ENCODE data around the gene EIF4E.

EIF4E gene

DNA sequence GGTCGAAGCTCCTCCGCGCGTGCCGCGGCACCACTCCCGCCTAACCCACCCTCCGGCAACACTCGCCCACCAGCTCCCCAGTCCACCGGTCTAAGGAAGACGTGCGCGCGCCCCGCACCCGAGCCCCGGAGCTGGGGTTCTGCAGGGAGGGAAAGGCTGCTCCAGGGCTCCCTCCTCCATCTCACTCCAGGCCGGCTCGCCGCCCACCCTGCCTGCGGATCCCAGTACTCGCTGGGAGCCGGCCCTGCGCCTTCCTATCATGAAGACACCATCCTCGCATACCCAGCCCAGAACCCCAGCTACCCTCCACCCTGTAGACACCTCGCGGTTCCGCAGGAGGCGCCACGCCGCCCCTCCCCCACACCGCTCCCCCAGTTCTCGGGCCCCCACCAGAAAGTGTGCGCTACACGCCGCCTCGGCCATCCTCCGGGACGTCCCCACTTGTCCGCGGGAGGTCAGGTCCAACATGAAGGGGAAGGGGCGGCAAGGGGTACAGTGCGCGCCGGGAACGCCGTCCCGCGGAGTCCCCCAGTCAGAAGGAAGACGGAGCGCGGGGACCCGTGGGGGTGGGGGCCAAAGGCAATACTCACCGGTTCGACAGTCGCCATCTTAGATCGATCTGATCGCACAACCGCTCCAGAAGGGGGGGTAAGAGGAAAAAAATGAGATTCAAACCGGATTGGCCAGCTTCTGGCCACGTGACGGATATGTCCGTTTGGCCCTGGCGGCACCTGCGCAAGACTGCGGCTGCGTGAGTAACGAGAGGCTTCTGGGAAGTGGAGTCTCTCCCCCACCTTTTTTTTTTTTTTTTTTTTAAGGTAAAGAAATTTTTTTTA is at the start of gene EIF4E:
TSS of gene EIF4E (minus strand) at position 629 of the 836 bp plus-strand sequence. CDS start at position 608, 21 bp downstream.
- Mint-ChIP-seq H3K4me1 (peaks cover 51% of the 10 kb centered on the region), H3K4me3 (peak within 1 kb of the TSS; percentile 96)

GRCh38 chr4:98977557-98977956 is 48.6 kb upstream of the EIF4E start:
- Mint-ChIP-seq H3K4me3 (no peak overlapping the region), H3K27ac (no peak overlapping the region), H3K4me1 (no peaks in the 10 kb centered on the region), H3K27me3 (no peaks in the 10 kb centered on the region), H3K36me3 (no peaks in the 10 kb centered on the region), H3K9me3 (no peaks in the 10 kb centered on the region)
- ATAC-seq = no peak

More for the DNA sequence above, at the start of gene EIF4E:
- Mint-ChIP-seq H3K27me3 (no peaks in the 10 kb centered on the region), H3K9me3 (peaks cover 3% of the 10 kb centered on the region), H3K27ac (peak within 1 kb of the TSS; percentile 94), H3K36me3 (peaks cover 12% of the 10 kb centered on the region)
- peak; percentile 91 for ATAC-seq

- no peaks in the 10 kb centered on the region for H3K4me1 Mint-ChIP-seq
- H3K4me3 Mint-ChIP-seq = no peak overlapping the region
- H3K27ac Mint-ChIP-seq = no peak overlapping the region
- no peaks in the 10 kb centered on the region for H3K36me3 Mint-ChIP-seq
- ATAC-seq = no peak
- no peaks in the 10 kb centered on the region for H3K27me3 Mint-ChIP-seq
- no peaks in the 10 kb centered on the region for H3K9me3 Mint-ChIP-seq
Measured at GRCh38 chr4:98976716-98977115, 47.8 kb upstream of the EIF4E start.

DNA sequence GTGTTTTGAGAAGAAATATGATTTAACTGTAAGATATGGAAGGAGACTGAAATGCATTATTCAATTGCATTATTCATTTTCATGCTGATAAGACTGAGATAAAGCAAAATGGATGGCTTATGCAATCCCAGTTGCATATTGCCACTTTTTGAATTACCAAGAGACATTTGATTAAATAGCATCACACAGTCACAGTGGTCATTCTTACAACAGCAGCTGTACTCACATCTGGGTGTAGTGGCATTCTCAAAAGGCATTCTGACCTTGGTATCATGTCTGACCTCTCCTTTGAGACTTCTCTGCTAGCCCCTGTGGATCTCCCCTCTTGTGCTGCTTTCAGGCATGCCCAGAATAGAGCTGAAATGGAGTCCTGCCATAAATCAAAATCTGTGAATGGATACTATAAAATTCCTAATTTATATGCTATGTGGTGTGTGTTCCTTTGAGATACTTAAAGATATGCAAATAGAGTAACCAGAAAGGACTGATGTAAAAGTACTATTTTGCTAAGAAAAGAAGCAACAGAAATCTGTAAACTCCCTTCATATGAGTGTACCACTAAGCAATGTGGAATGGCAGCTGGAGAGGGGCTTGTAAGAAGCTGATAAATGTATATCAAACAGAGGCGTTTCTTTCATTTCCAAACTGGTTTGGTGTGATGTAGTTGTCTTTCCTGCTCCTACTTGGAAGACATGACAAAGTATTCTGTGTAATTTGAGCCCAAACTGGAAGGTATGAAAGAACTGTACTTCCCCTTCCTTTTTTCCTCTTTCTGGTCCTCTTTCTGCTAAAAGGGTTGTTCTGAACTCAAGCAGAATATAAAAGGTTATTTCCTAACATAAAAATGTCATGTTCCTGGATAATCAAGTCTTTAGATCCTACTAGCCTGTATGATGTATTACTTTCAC is 41.2 kb upstream of the EIF4E start:
- Mint-ChIP-seq H3K9me3 (no peaks in the 10 kb centered on the region), H3K27ac (no peak overlapping the region), H3K27me3 (no peaks in the 10 kb centered on the region), H3K36me3 (peaks cover under 1% of the 10 kb centered on the region), H3K4me3 (no peak overlapping the region), H3K4me1 (peaks cover 10% of the 10 kb centered on the region)
- ATAC-seq = peak; percentile 27

- ATAC-seq = no peak
- peaks cover 10% of the 10 kb centered on the region for H3K4me1 Mint-ChIP-seq
- peaks cover 6% of the 10 kb centered on the region for H3K36me3 Mint-ChIP-seq
- H3K27me3 Mint-ChIP-seq = no peaks in the 10 kb centered on the region
- peaks cover 4% of the 10 kb centered on the region for H3K9me3 Mint-ChIP-seq
- no peak overlapping the region for H3K4me3 Mint-ChIP-seq
- H3K27ac Mint-ChIP-seq = no peak overlapping the region
Measured at GRCh38 chr4:98967786-98968329, 38.9 kb upstream of the EIF4E start.

- H3K27me3 Mint-ChIP-seq = no peaks in the 10 kb centered on the region
- H3K36me3 Mint-ChIP-seq = peaks cover 6% of the 10 kb centered on the region
- H3K27ac Mint-ChIP-seq = no peak overlapping the region
- H3K4me3 Mint-ChIP-seq = no peak overlapping the region
- no peak for ATAC-seq
- H3K9me3 Mint-ChIP-seq = peaks cover 4% of the 10 kb centered on the region
- H3K4me1 Mint-ChIP-seq = peaks cover 10% of the 10 kb centered on the region
Measured at GRCh38 chr4:98966926-98967325, 38.0 kb upstream of the EIF4E start.

- H3K4me3 Mint-ChIP-seq = no peak overlapping the region
Measured at GRCh38 chr4:98963538-98964433, 34.9 kb upstream of the EIF4E start.

DNA sequence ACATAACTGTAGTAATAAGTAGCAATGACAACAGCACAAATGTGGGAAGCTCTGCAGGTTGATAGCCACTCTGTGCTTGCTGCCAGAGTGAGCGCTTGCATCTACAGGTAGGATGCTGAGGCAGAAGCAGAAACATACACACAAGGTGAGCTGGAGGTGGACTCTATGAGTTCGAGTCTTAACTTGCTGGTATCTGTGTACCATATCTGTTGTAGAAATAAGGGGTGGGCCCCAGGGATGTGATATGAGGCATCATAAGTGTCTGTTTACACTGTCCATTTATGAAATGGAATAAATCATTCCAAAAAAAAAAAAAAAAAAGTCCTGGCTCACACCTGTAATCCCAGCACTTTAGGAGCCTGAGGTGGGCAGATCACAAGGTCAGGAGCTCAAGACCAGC is 32.8 kb upstream of the EIF4E start:
- H3K9me3 Mint-ChIP-seq = peaks cover 4% of the 10 kb centered on the region
- H3K27ac Mint-ChIP-seq = no peak overlapping the region
- peaks cover 6% of the 10 kb centered on the region for H3K36me3 Mint-ChIP-seq
- no peak for ATAC-seq
- no peak overlapping the region for H3K4me3 Mint-ChIP-seq
- no peaks in the 10 kb centered on the region for H3K4me1 Mint-ChIP-seq
- H3K27me3 Mint-ChIP-seq = peaks cover 9% of the 10 kb centered on the region

More at GRCh38 chr4:98963538-98964433, 34.9 kb upstream of the EIF4E start:
- peaks cover 4% of the 10 kb centered on the region for H3K9me3 Mint-ChIP-seq
- peaks cover 6% of the 10 kb centered on the region for H3K36me3 Mint-ChIP-seq
- ATAC-seq = no peak
- H3K27me3 Mint-ChIP-seq = peaks cover 9% of the 10 kb centered on the region
- H3K4me1 Mint-ChIP-seq = no peaks in the 10 kb centered on the region
- no peak overlapping the region for H3K27ac Mint-ChIP-seq

DNA sequence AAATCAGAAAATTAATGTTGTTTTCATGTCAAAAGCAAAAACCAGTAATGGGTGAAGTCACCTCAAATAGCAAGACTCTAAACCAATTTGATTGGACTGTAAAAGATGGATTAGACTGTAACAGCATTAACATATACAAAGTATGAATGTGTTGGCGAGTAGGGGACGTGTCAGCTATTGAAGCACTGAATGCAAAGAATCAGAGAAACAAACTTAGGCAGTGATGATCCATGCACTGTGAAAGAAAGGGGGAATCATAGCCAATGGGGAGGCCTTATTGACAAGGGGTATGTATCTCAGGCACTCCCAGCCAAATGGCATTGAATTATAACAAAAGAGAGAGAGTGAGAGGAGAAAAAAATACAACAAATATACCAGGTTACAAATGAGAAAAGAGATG is 30.5 kb upstream of the EIF4E start:
- H3K27ac Mint-ChIP-seq = no peak overlapping the region
- no peak for ATAC-seq
- H3K9me3 Mint-ChIP-seq = no peaks in the 10 kb centered on the region
- no peaks in the 10 kb centered on the region for H3K4me1 Mint-ChIP-seq
- peaks cover 9% of the 10 kb centered on the region for H3K27me3 Mint-ChIP-seq
- no peaks in the 10 kb centered on the region for H3K36me3 Mint-ChIP-seq
- H3K4me3 Mint-ChIP-seq = no peak overlapping the region

GRCh38 chr4:98958065-98958464 is 29.1 kb upstream of the EIF4E start:
- Mint-ChIP-seq H3K9me3 (no peaks in the 10 kb centered on the region), H3K27ac (no peak overlapping the region), H3K27me3 (peaks cover 9% of the 10 kb centered on the region), H3K4me3 (no peak overlapping the region), H3K4me1 (no peaks in the 10 kb centered on the region), H3K36me3 (no peaks in the 10 kb centered on the region)
- no peak for ATAC-seq

DNA sequence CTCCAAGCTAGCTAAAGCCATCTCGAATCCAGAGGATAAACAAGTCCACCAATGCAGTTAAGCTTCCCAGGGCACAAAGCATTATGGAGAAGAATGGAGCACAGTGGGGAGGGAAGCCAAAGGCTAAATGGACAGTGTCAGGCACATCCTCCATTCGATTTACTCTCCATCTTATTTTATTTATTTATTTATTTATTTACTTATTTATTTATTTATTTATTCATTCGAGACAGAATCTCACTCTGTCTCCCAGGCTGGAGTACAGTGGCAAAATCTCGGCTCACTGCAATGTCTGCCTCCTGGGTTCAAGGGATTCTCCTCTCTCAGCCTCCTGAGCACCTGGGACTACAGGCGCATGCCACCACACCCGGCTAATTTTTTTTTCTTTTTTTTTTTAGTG is 26.3 kb upstream of the EIF4E start:
- H3K9me3 Mint-ChIP-seq = no peaks in the 10 kb centered on the region
- H3K27ac Mint-ChIP-seq = no peak overlapping the region
- ATAC-seq = no peak
- H3K36me3 Mint-ChIP-seq = no peaks in the 10 kb centered on the region
- no peaks in the 10 kb centered on the region for H3K4me1 Mint-ChIP-seq
- peaks cover 9% of the 10 kb centered on the region for H3K27me3 Mint-ChIP-seq
- H3K4me3 Mint-ChIP-seq = no peak overlapping the region

DNA sequence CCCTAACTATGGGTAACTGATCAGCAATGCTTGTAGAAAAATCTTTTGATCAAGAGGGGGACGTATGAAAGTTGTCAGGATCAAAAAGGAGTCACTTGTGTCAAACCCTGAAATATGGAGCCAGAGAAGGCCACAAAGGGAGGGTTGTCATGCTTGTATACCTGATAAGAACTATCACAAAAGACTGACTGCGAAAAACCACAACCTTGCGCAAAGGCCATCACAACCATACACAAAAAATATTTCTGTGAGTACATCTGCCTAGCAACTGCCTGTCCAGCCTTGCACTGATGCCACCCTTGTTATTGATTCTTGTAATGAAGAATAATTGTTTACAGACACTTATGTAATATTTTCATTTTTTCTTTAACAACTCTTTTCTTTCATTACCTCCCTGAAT is 22.8 kb upstream of the EIF4E start:
- no peaks in the 10 kb centered on the region for H3K36me3 Mint-ChIP-seq
- H3K4me3 Mint-ChIP-seq = no peak overlapping the region
- no peak for ATAC-seq
- no peaks in the 10 kb centered on the region for H3K9me3 Mint-ChIP-seq
- no peaks in the 10 kb centered on the region for H3K4me1 Mint-ChIP-seq
- H3K27me3 Mint-ChIP-seq = no peaks in the 10 kb centered on the region
- H3K27ac Mint-ChIP-seq = no peak overlapping the region

DNA sequence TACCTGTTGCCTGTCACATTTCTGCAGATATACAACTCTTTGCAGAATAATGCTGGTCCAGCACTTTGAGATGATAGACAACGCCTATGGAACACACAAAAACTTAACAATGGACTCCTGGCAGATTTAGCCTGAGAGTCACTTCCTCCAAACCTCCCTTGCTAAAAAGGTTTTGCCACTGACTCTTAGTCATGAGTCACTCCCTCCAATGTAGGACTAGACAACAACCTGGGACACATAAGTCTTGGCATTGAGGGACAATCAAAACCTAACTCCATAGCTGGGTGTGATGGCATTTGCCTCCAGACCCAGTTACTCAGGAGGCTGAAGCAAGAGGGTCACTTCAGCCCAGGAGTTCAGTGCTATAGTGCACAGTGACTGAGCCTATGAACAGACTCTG is 22.0 kb upstream of the EIF4E start:
- H3K27ac Mint-ChIP-seq = no peak overlapping the region
- no peak for ATAC-seq
- no peaks in the 10 kb centered on the region for H3K4me1 Mint-ChIP-seq
- no peaks in the 10 kb centered on the region for H3K36me3 Mint-ChIP-seq
- no peaks in the 10 kb centered on the region for H3K9me3 Mint-ChIP-seq
- H3K27me3 Mint-ChIP-seq = no peaks in the 10 kb centered on the region
- no peak overlapping the region for H3K4me3 Mint-ChIP-seq

GRCh38 chr4:98946359-98946758 is 17.4 kb upstream of the EIF4E start:
- ATAC-seq = no peak
- no peaks in the 10 kb centered on the region for H3K36me3 Mint-ChIP-seq
- no peaks in the 10 kb centered on the region for H3K27me3 Mint-ChIP-seq
- H3K4me1 Mint-ChIP-seq = no peaks in the 10 kb centered on the region
- no peak overlapping the region for H3K27ac Mint-ChIP-seq
- no peaks in the 10 kb centered on the region for H3K9me3 Mint-ChIP-seq
- H3K4me3 Mint-ChIP-seq = no peak overlapping the region
